Hypothalamus (tissue), 51 donors: ENCODE results near the gene LRRC27.

Experiments used
- DNase-seq, 51 donors: peaks; one replicate each; lab custom pipeline; 2025; lab: John Stamatoyannopoulos, UW

LRRC27 gene

GRCh38 chr10:132300582-132300981, 31.4 kb upstream of the LRRC27 start:
- DNase-seq, result peak in 4 of 51 donors; percentile 9 to 59 (median 42)

GRCh38 chr10:132301371-132302330, 30.3 kb upstream of the LRRC27 start:
- DNase-seq, result no peak

- DNase-seq, result no peak
These were observed 29.3 kb upstream of the LRRC27 start for GRCh38 chr10:132302421-132303310.

- DNase-seq, result no peak
These were observed 28.5 kb upstream of the LRRC27 start for GRCh38 chr10:132303361-132304115.

- DNase-seq, result no peak
These were observed 27.1 kb upstream of the LRRC27 start for GRCh38 chr10:132304756-132305509.

- DNase-seq, result no peak
These were observed 26.2 kb upstream of the LRRC27 start for GRCh38 chr10:132305654-132306342.

- DNase-seq, result no peak
These were observed 25.7 kb upstream of the LRRC27 start for GRCh38 chr10:132306343-132306685.

GRCh38 chr10:132306864-132307751, 24.9 kb upstream of the LRRC27 start:
- peak in 9 of 51 donors; percentile 26 to 45 (median 34) for DNase-seq

- DNase-seq, result peak; percentile 46 to 98 (median 87)
These were observed 24.0 kb upstream of the LRRC27 start, which contains the start of gene STK32C for GRCh38 chr10:132307823-132308586. TSS of gene STK32C (minus strand) at chr10:132307950. CDS start at chr10:132307833, 117 bp downstream.

GRCh38 chr10:132308587-132309470, 23.2 kb upstream of the LRRC27 start:
- no peak for DNase-seq

- no peak for DNase-seq
These were observed 22.5 kb upstream of the LRRC27 start for GRCh38 chr10:132309471-132309865.

GRCh38 chr10:132309879-132310591, 22.0 kb upstream of the LRRC27 start:
- no peak for DNase-seq

GRCh38 chr10:132310701-132311337, 21.2 kb upstream of the LRRC27 start:
- DNase-seq, result no peak

GRCh38 chr10:132311338-132311939, 20.6 kb upstream of the LRRC27 start:
- no peak for DNase-seq

- DNase-seq, result no peak
These were observed 18.7 kb upstream of the LRRC27 start for GRCh38 chr10:132313305-132313704.
